ENCODE measurements around the gene MBLAC2.

MBLAC2 gene
- total RNA-seq = 6.4 to 13.6 (median 8.1) reads per million in 4 experiments

- DNase-seq = peak; percentile 87
Observed at GRCh38 chr5:90474235-90475107, at the start of gene MBLAC2, which contains the start of gene POLR3G. Gene MBLAC2, minus strand, starts transcription at chr5:90474771. Its CDS starts 479 bp downstream, at chr5:90474292. Gene POLR3G, plus strand, starts transcription at chr5:90474864. Its CDS starts 10,704 bp downstream, at chr5:90485568.

GRCh38 chr5:90519081-90519480, 44.5 kb upstream of the MBLAC2 start:
- no peak for DNase-seq

GRCh38 chr5:90518661-90519060, 44.1 kb upstream of the MBLAC2 start:
- no peak for DNase-seq

GRCh38 chr5:90514520-90514919, 39.9 kb upstream of the MBLAC2 start:
- DNase-seq = no peak

GRCh38 chr5:90510438-90510837, 35.9 kb upstream of the MBLAC2 start:
- DNase-seq = no peak

GRCh38 chr5:90506221-90506620, 31.6 kb upstream of the MBLAC2 start:
- DNase-seq = no peak

GRCh38 chr5:90504743-90505142, 30.2 kb upstream of the MBLAC2 start:
- no peak for DNase-seq

- DNase-seq = no peak
Observed at GRCh38 chr5:90503596-90503995, 29.0 kb upstream of the MBLAC2 start.

GRCh38 chr5:90495146-90495545, 20.6 kb upstream of the MBLAC2 start:
- DNase-seq = no peak

- no peak for DNase-seq
Observed at GRCh38 chr5:90494043-90494442, 19.5 kb upstream of the MBLAC2 start.

- DNase-seq = no peak
Observed at GRCh38 chr5:90488791-90489190, 14.2 kb upstream of the MBLAC2 start.

GRCh38 chr5:90484540-90484939, 10.0 kb upstream of the MBLAC2 start:
- DNase-seq = no peak

GRCh38 chr5:90483206-90483605, 8.6 kb upstream of the MBLAC2 start:
- DNase-seq = no peak

GRCh38 chr5:90480699-90481098, 6.1 kb upstream of the MBLAC2 start:
- DNase-seq = no peak

GRCh38 chr5:90479611-90480385, 5.2 kb upstream of the MBLAC2 start:
- no peak for DNase-seq

- no peak for DNase-seq
Observed at GRCh38 chr5:90477621-90478215, 3.1 kb upstream of the MBLAC2 start.

- no peak for DNase-seq
Observed at GRCh38 chr5:90477073-90477472, 2.5 kb upstream of the MBLAC2 start.

- no peak for DNase-seq
Observed at GRCh38 chr5:90476391-90476790, 1.8 kb upstream of the MBLAC2 start.

- no peak for DNase-seq
Observed at GRCh38 chr5:90475436-90475980, 937 bp upstream of the MBLAC2 start.

- DNase-seq = peak; percentile 17
Observed at GRCh38 chr5:90473396-90474234, 956 bp downstream of the MBLAC2 start.

GRCh38 chr5:90472783-90473395, 1.7 kb downstream of the MBLAC2 start:
- no peak for DNase-seq

- DNase-seq = no peak
Observed at GRCh38 chr5:90461288-90461687, 13.3 kb downstream of the MBLAC2 start.

Data from effector CD8-positive, alpha-beta T cell (primary cell).